Calu3 (cell line): ENCODE results near the gene CYB561D2. TPM values are rescaled to one million over a fixed set of nuclear protein-coding genes. Genes with fewer than 3 reads are reported as not detected.
A peak's percentile ranks its signal among the peaks of the same experiment; 100 is the strongest.

Experiments
- BruUV-seq: library from RNA; stranded (reverse); fragments of 400-500 nt; replicated peaks from 2 replicates; lab custom pipeline; 2021; lab: Mats Ljungman, UMichigan
- CTCF ChIA-PET: fragments of 300-600 bp; sonication (Branson Sonifier 250); formaldehyde crosslinking; loops from one replicate; lab custom pipeline; 2022; ENCODE audit warnings: antibody characterized with exemption; lab: Charles Lee
- DNase-seq: peaks from one replicate; pipeline ENCODE4 v3.0.0; 2022
- H3K27ac Mint-ChIP-seq: one replicate; pipeline ENCODE4 v1.8.0; 2022; ENCODE audit warnings: mixed read lengths; ENCODE audit not compliant: unreplicated experiment
- H3K27me3 Mint-ChIP-seq: one replicate; pipeline ENCODE4 v1.8.0; 2022; ENCODE audit warnings: mixed read lengths; ENCODE audit not compliant: unreplicated experiment
- H3K36me3 Mint-ChIP-seq: one replicate; pipeline ENCODE4 v1.8.0; 2022; ENCODE audit warnings: mild to moderate bottlenecking, moderate library complexity, mixed read lengths; ENCODE audit not compliant: insufficient read depth, unreplicated experiment
- H3K4me1 Mint-ChIP-seq: one replicate; pipeline ENCODE4 v1.8.0; 2022; ENCODE audit warnings: mild to moderate bottlenecking, low read depth, mixed read lengths; ENCODE audit not compliant: unreplicated experiment
- H3K4me3 Mint-ChIP-seq: one replicate; pipeline ENCODE4 v1.8.0; 2022; ENCODE audit warnings: mild to moderate bottlenecking, low read depth, moderate library complexity, mixed read lengths; ENCODE audit not compliant: unreplicated experiment
- H3K9me3 Mint-ChIP-seq: one replicate; pipeline ENCODE4 v1.8.0; 2022; ENCODE audit warnings: low read depth, mixed read lengths; ENCODE audit not compliant: unreplicated experiment
- CTCF ChIP-seq: fragments of 200-600 bp; IDR thresholded peaks from one replicate; pipeline ENCODE4 v1.8.0; 2022; ENCODE audit warnings: antibody characterized with exemption; ENCODE audit not compliant: unreplicated experiment
- intact Hi-C: fragments of 100-400 bp; cut with micrococcal nuclease; formaldehyde crosslinking; loops from one replicate; pipeline ENCODE4 v1.10.0; 2022; ENCODE audit not compliant: unreplicated experiment
- total RNA-seq: library from RNA; stranded (reverse); gene quantifications from 2 replicates; pipeline ENCODE4 v1.2.3, GENCODE V29; 2022

Gene CYB561D2
- total RNA-seq, 1 experiment from 2014 or later = 19.4 TPM

- Mint-ChIP-seq H3K36me3 (peaks cover 34% of the 10 kb centered on the region), H3K4me3 (no peak overlapping the region), H3K27ac (no peak overlapping the region), H3K4me1 (peaks cover 10% of the 10 kb centered on the region), H3K9me3 (no peaks in the 10 kb centered on the region), H3K27me3 (no peaks in the 10 kb centered on the region)
- no peak for DNase-seq
- no peak for TF ChIP-seq CTCF
- BruUV-seq = no TSS peak
- intact Hi-C loops = no loop called here
- CTCF ChIA-PET = interaction anchor here (0.6 kb wide), 2 partner anchors 25 to 83 kb away, joined by 4 read pairs; no protein-coding TSS in a partner anchor
Observed at GRCh38 chr3:50355829-50356552, 5.3 kb downstream of the CYB561D2 start.

GRCh38 chr3:50356553-50356952 lies 5.9 kb downstream of the CYB561D2 start:
- Mint-ChIP-seq H3K4me3 (peak overlapping the region; percentile 96), H3K27ac (no peak overlapping the region), H3K9me3 (no peaks in the 10 kb centered on the region), H3K36me3 (peaks cover 29% of the 10 kb centered on the region), H3K27me3 (no peaks in the 10 kb centered on the region), H3K4me1 (peaks cover 10% of the 10 kb centered on the region)
- no peak for DNase-seq
- TF ChIP-seq CTCF = no peak
- no TSS peak for BruUV-seq
- intact Hi-C loops = no loop called here
- CTCF ChIA-PET = interaction anchor here (0.6 kb wide), 1 partner anchor 84 kb away, joined by 4 read pairs; no protein-coding TSS in a partner anchor

DNA sequence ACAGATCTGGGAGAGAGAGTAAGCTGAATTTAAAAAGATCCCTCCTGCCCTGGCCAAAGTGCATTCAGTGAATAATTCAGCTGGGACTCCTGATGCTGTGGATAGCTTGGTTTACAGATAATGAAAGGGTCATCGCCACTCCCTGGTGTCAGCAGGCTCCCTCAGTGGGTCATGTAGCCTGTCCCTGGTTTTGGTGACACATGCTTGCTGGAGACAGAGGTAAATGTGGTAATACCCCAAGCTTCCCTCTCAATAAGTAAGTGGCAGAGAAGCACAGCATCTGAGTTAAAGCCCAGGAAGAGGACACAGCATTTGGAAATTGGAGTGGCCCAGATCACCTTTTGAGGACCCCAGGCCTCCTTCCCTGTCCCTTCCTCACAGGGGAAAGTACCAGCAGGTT lies 6.8 kb downstream of the CYB561D2 start:
- Mint-ChIP-seq H3K4me1 (peaks cover 10% of the 10 kb centered on the region), H3K4me3 (peak overlapping the region; percentile 96), H3K27ac (no peak overlapping the region), H3K36me3 (peaks cover 28% of the 10 kb centered on the region), H3K9me3 (no peaks in the 10 kb centered on the region), H3K27me3 (no peaks in the 10 kb centered on the region)
- BruUV-seq = no TSS peak
- no peak for TF ChIP-seq CTCF
- intact Hi-C loops = no loop called here
- DNase-seq = no peak
- CTCF ChIA-PET = no interaction called here

- TF ChIP-seq CTCF = no peak
- Mint-ChIP-seq H3K4me1 (peaks cover 10% of the 10 kb centered on the region), H3K27me3 (peaks cover 8% of the 10 kb centered on the region), H3K4me3 (peak overlapping the region; percentile 96), H3K36me3 (peaks cover 28% of the 10 kb centered on the region), H3K27ac (peak overlapping the region; percentile 89), H3K9me3 (no peaks in the 10 kb centered on the region)
- no peak for DNase-seq
- CTCF ChIA-PET = no interaction called here
- intact Hi-C loops = no loop called here
- no TSS peak for BruUV-seq
Observed at GRCh38 chr3:50358355-50358910, 7.8 kb downstream of the CYB561D2 start.
